ENCODE measurements around the gene OIP5.

- TF ChIP-seq CTCF (IDR thresholded peaks at IDR 0.05; ENCODE audit: low read depth, low read length, missing input control) (no peak), YY1 (IDR thresholded peaks at IDR 0.05) (no peak), FOXA1 (IDR thresholded peaks at IDR 0.05) (no peak), MAX (IDR thresholded peaks at IDR 0.05) (no peak), HNF4A (conservative IDR thresholded peaks at IDR 0.05) (no peak), SP1 (IDR thresholded peaks at IDR 0.05) (no peak)
- TF ChIP-seq, protein P1, sequence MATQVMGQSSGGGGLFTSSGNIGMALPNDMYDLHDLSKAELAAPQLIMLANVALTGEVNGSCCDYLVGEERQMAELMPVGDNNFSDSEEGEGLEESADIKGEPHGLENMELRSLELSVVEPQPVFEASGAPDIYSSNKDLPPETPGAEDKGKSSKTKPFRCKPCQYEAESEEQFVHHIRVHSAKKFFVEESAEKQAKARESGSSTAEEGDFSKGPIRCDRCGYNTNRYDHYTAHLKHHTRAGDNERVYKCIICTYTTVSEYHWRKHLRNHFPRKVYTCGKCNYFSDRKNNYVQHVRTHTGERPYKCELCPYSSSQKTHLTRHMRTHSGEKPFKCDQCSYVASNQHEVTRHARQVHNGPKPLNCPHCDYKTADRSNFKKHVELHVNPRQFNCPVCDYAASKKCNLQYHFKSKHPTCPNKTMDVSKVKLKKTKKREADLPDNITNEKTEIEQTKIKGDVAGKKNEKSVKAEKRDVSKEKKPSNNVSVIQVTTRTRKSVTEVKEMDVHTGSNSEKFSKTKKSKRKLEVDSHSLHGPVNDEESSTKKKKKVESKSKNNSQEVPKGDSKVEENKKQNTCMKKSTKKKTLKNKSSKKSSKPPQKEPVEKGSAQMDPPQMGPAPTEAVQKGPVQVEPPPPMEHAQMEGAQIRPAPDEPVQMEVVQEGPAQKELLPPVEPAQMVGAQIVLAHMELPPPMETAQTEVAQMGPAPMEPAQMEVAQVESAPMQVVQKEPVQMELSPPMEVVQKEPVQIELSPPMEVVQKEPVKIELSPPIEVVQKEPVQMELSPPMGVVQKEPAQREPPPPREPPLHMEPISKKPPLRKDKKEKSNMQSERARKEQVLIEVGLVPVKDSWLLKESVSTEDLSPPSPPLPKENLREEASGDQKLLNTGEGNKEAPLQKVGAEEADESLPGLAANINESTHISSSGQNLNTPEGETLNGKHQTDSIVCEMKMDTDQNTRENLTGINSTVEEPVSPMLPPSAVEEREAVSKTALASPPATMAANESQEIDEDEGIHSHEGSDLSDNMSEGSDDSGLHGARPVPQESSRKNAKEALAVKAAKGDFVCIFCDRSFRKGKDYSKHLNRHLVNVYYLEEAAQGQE (IDR thresholded peaks at IDR 0.05) = no peak
- TF ChIP-seq, protein P2, sequence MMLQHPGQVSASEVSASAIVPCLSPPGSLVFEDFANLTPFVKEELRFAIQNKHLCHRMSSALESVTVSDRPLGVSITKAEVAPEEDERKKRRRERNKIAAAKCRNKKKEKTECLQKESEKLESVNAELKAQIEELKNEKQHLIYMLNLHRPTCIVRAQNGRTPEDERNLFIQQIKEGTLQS (IDR thresholded peaks at IDR 0.05) = no peak
Observed at GRCh38 chr15:41292521-41292920, 39.9 kb downstream of the OIP5 start.
